Mucosa of gallbladder (tissue), 1 donor: Measurements from ENCODE around the gene CDH19. TPM values are rescaled to one million over a fixed set of nuclear protein-coding genes. Genes with fewer than 3 reads are reported as not detected.

ENCODE experiments used
- DNase-seq: peaks from one replicate; pipeline ENCODE4 v3.0.0-alpha.2; 2020; ENCODE audit warnings: low spot score
- total RNA-seq: library from RNA; stranded (reverse); gene quantifications from one replicate; pipeline ENCODE4 v1.2.1, GENCODE V29; 2021
- donor health status: DM: no; HTN: no; CAD: no.

The CDH19 gene
- total RNA-seq: 4.0 TPM

- no peak for DNase-seq
Observed at GRCh38 chr18:66603941-66604627, at the start of gene CDH19. Gene CDH19 (minus strand): TSS chr18:66604090. CDS start chr18:66572204, 31,886 bp downstream.

GRCh38 chr18:66647671-66648070, 43.8 kb upstream of the CDH19 start:
- no peak for DNase-seq

- DNase-seq: no peak
Observed at GRCh38 chr18:66646609-66647008, 42.7 kb upstream of the CDH19 start.

- no peak for DNase-seq
Observed at GRCh38 chr18:66645983-66646382, 42.1 kb upstream of the CDH19 start.

- DNase-seq: no peak
Observed at GRCh38 chr18:66641056-66641455, 37.2 kb upstream of the CDH19 start.

- no peak for DNase-seq
Observed at GRCh38 chr18:66640431-66640830, 36.5 kb upstream of the CDH19 start.

GRCh38 chr18:66638856-66639629, 35.2 kb upstream of the CDH19 start:
- DNase-seq: no peak

- no peak for DNase-seq
Observed at GRCh38 chr18:66635342-66635741, 31.5 kb upstream of the CDH19 start.

GRCh38 chr18:66632756-66633155, 28.9 kb upstream of the CDH19 start:
- DNase-seq: no peak

GRCh38 chr18:66630831-66631230, 26.9 kb upstream of the CDH19 start:
- no peak for DNase-seq

- no peak for DNase-seq
Observed at GRCh38 chr18:66623821-66624220, 19.9 kb upstream of the CDH19 start.

GRCh38 chr18:66621816-66622576, 18.1 kb upstream of the CDH19 start:
- DNase-seq: no peak

- no peak for DNase-seq
Observed at GRCh38 chr18:66616523-66616983, 12.7 kb upstream of the CDH19 start.

GRCh38 chr18:66615176-66615575, 11.3 kb upstream of the CDH19 start:
- DNase-seq: no peak

GRCh38 chr18:66607632-66608031, 3.7 kb upstream of the CDH19 start:
- no peak for DNase-seq

GRCh38 chr18:66601649-66602048, 2.2 kb downstream of the CDH19 start:
- DNase-seq: no peak

GRCh38 chr18:66599190-66599589, 4.7 kb downstream of the CDH19 start:
- no peak for DNase-seq

- no peak for DNase-seq
Observed at GRCh38 chr18:66587430-66587829, 16.5 kb downstream of the CDH19 start.

GRCh38 chr18:66582211-66582610, 21.7 kb downstream of the CDH19 start:
- DNase-seq: no peak

- no peak for DNase-seq
Observed at GRCh38 chr18:66575263-66575662, 28.6 kb downstream of the CDH19 start.

- DNase-seq: no peak
Observed at GRCh38 chr18:66571845-66572244, 32.0 kb downstream of the CDH19 start.

- DNase-seq: no peak
Observed at GRCh38 chr18:66566616-66567015, 37.3 kb downstream of the CDH19 start.
